ENCODE data around the gene KDELR1.

KDELR1 gene

DNA sequence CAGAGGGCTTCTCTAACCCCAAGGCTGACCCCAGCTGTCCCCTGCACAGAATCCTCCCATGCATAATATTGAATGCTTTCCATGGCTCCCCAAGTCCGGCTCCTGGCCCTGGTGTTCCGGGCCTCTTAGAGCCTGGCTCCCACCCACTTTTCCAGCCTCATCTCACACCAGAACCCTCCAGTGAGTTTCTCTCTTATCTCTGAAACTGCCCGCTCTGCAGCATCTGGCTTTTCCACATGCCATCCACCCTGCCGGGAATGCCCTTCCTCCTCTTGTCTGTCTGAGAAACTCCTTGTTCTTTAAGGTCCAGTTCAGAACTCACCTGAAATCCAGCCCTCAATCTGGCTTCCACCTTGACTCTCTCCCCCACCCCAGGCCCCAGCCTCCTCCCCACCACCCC lies 20.4 kb downstream of the KDELR1 start:
- DNase-seq, result no peak

- DNase-seq, result no peak
Observed at GRCh38 chr19:48368936-48369335, 22.4 kb downstream of the KDELR1 start.

DNA sequence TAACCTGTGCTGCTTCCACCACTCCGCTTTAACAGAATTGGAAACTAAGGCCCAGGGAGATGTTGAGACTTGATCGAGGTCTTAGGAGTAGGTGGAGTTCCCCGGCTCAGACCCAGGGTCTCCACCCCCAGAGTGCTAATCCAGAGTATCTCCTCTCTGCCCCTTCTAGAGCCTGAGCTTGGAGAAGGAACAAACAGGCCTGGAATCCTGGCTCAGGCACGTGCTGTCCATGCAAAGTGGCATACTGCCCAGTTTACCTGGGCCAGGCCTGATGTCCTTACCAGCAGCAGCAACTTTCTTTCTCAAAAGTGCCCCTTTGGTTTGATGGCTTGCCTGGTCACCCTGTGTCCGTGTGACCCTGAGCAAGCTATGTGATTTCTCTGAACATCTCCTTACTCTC lies 23.5 kb downstream of the KDELR1 start:
- DNase-seq, result no peak

GRCh38 chr19:48365602-48366001 lies 25.7 kb downstream of the KDELR1 start:
- DNase-seq, result no peak

DNA sequence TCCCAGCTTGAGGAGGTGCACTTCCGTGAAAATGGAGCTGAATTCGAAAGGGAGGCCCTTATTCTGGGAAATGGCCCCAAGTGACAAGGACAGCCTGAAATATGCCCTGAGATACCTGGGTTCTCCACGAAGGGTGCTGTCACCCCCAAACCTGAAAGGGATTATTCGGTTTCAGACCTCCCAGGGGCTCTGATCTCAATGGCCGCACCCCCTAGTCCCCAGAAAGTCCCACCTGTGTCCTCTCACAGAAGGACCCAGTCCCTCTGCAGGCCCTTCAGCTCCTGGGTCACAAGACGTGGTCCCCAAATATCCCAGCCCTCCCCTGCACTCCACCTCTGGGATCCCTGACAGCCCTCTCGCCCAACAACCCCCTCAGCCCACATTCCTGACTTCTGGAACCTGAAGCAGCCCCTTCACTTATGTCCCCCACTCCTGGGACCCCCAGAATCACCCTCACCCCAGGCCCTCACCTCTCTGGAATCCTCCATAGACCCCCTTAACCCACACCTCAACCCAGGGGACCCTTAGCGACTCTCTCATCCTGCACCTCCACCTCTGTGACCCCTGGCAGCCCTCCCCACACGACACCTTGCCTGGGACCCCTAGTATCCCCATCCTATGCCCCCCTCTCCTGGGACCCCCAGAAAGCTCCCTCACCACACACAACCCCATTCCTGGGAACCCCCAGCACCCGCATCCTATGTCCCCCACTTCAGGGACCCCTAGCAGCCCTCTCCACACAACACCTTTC lies 26.6 kb downstream of the KDELR1 start:
- no peak for DNase-seq

DNA sequence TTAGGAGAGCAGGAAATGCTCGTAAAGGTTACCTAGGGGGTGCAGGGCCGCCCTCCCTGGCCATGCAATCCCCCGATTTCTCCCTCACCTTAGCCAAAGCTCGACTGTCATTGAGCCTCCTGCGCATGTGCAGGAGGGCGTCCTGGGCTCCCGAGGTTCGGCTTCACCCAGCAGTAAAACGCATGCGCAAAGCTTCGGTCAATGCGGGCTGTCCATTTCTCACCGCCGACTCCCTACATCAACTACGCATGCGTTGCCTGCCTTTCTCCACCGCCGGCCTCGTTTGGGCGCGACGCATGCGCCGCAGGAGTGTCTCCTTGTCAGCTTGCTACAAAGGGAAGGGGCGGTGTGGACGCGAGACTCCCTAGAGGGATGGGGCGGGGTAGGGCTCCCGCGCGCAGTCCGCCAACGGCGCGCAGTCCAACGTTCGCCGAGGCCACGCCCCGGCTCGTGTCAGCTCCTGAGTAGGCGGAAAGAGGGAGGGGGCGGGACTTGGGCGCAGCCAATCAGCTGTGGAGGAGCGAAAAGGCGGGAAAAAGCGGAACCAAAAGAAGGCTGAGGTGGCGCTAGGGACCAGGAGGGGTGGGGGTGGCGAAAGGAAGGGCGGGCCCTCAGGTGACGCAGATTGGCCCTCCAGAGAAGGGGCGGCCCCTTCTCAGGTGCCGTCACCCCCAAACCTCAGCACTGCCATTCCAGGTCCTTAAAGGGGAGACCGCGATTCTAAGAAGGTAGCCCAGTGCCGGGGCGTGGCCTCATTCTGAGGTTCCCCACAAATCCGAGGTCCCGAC lies 27.3 kb downstream of the KDELR1 start, which contains the start of the genes SYNGR4 and TMEM143:
TSS of gene SYNGR4 (plus strand) at position 558 of the 788 bp plus-strand sequence. CDS start 1,476 bp downstream, outside the sequence.
TSS of gene TMEM143 (minus strand) at position 131 of the 788 bp plus-strand sequence. CDS start at position 111, 20 bp downstream.
- peak; percentile 100 for DNase-seq

DNA sequence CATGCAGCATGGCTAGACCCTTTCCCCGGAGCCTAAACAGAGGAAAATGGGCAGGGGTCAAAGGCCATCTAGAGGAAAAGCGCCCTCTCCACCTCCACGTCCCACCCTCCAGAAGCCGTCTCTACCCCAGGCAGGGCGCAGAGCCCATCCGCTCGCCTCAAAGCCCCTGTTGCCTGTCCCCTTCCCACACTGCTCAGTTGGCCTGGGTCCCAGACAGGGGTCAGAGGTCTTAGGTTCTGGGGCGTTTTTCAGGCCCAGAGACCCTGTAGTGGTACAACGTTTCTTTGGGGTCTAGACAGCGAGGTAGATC lies 27.9 kb downstream of the KDELR1 start:
- DNase-seq, result no peak

DNA sequence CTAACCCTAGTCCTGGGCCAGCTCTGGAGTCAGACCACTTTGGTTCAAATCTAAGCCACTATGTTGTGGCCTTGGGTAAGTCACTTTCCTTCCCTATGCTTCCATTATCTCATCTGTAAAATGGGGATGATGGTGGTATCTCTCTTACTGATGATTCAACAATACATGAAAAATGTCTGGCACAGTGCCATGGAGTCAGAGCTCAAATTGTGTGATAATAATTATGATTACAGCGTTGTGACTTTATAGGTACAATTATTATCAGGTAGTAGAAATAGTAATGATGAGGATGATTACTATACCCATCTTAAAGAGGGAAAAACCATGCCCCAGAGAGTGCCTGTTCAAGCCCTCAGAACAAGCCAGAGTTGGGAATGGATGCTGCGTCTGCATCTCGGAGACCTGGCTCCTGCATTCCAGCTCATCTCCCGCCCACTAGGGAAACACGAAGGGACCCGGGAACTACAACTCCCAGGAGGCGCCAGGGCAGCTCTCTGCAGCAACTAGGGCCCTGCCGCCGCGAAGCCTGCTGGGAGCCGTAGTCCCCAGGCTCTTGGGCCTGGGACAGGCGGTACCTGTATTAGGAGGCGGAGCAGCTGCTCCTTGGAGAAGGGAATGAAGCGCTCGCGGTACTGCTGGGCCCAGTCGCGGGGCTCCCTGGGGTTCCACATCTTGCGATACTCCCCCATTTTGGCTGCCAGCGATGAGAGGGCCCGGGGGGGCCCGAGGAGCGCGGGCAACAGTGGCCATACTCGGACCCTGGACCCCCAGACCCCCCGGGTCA lies 28.4 kb downstream of the KDELR1 start:
- DNase-seq, result peak; percentile 95

- DNase-seq, result no peak
Observed at GRCh38 chr19:48361912-48362311, 29.4 kb downstream of the KDELR1 start.

- no peak for DNase-seq
Observed at GRCh38 chr19:48359123-48359522, 32.2 kb downstream of the KDELR1 start.

GRCh38 chr19:48355365-48355954 lies 35.9 kb downstream of the KDELR1 start:
- DNase-seq, result no peak

GRCh38 chr19:48354332-48354992 lies 36.9 kb downstream of the KDELR1 start:
- no peak for DNase-seq

- DNase-seq, result no peak
Observed at GRCh38 chr19:48353677-48354076, 37.7 kb downstream of the KDELR1 start.

- DNase-seq, result peak; percentile 71
Observed at GRCh38 chr19:48351341-48351752, 40.0 kb downstream of the KDELR1 start.

DNA sequence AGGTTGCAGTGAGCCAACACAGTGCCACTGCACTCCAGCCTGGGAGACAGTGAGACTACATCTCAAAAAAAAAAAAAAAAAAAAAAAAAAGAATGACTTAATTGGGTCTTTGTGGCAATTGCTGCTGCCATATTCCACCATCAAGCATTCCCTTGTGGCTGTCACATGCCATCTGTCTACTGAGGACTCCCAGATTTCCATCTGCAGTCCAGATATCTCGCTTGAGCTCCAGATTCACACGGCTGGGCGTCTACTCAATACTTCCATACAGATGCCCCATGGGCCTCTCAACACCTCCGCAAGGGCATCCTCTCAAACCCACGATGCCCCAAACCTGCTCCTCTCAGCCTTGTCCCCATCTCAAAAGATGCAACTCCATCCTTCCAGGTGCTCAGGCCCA lies 40.5 kb downstream of the KDELR1 start:
- DNase-seq, result no peak

DNA sequence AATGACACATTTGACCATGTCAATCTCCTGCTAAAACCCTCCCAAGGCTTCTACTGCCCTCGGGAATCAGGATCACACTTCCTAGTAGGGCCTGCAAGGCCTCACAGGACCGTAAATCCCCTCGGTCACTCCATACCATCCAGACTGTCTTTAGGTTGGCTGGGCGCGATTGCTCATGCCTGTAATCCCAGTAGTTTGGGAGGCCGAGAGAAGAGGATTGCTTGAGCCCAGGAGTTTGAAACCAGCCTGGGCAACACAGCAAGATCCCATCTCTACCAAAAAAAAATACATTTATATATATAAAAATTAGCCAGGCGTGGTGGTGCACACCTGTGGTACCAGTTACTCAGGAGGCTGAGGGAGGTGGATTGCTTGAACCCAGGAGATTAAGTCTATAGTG lies 42.6 kb downstream of the KDELR1 start:
- no peak for DNase-seq

DNA sequence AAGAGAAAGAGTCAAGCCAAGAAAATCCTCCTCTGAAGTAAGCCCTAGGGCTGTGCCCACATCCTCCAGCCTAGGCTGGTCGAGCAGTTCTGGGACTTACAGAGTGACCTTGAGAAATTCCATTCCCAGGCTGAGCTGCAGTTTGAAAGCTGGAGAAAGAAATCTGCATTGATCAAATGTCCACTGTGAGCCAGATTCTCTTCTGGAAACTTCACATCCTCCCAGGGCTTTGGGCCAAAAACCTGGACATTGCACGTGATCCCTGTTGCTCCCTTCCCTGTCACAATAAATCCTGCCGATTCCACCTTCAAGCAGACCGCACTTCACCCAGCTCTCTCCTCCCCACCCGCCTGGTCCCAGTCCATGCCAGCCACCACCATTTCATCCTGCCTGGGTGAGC lies 43.3 kb downstream of the KDELR1 start:
- no peak for DNase-seq

GRCh38 chr19:48346191-48346590 lies 45.2 kb downstream of the KDELR1 start:
- DNase-seq, result peak; percentile 61

DNA sequence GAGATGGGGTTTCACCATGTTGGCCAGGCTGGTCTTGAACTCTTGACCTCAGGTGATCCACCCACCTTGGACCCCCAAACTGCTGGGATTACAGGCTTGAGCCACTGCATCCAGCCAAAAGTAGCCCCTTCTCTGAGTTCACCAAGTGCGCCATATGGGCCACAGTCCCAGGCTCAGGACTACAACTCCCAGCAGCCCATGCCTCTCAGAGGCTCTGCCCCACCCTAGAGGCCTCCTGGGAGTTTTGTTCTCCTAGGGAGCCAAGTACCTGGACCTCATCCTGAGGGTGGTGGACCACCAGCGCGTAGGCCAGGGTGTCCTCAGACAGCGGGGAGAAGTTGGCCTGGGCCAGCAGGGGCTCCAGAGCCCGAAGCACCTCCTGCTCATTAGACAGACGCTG lies 46.5 kb downstream of the KDELR1 start:
- DNase-seq, result peak; percentile 29

GRCh38 chr19:48342841-48343540 lies 48.4 kb downstream of the KDELR1 start:
- no peak for DNase-seq

DNA sequence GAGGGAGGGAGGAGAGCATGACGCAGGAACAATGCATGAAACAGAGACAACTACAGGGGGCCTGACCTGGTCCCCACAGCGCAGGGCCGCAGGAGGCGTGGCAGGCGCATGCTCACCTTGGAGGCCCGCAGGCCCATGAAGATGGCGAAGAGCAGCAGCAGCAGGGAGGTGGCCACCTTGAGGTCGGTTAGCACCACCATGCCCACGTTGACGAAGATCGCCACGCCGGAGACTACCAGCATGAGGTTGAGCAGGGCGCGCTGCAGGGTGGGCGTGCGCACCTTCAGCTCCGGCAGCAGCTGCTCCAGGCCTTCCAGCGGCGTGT lies 49.0 kb downstream of the KDELR1 start:
- no peak for DNase-seq

All from hematopoietic multipotent progenitor cell treated with erythropoietin and hydrocortisone succinate and interleukin-3 and kit ligand, for 8 days (in vitro differentiated cells).